Erythroblast (primary cell): ENCODE results near the gene NFIC.

Experiments
- GATA1 ChIP-seq: IDR thresholded peaks from 2 replicates; pipeline ENCODE4 v1.6.1; 2011; ENCODE audit warnings: low read depth, mild to moderate bottlenecking, control low read depth, low read length, moderate library complexity
- POLR2A ChIP-seq: IDR thresholded peaks from 2 replicates; pipeline ENCODE4 v1.6.1; 2011; ENCODE audit warnings: mild to moderate bottlenecking, low read length

DNA sequence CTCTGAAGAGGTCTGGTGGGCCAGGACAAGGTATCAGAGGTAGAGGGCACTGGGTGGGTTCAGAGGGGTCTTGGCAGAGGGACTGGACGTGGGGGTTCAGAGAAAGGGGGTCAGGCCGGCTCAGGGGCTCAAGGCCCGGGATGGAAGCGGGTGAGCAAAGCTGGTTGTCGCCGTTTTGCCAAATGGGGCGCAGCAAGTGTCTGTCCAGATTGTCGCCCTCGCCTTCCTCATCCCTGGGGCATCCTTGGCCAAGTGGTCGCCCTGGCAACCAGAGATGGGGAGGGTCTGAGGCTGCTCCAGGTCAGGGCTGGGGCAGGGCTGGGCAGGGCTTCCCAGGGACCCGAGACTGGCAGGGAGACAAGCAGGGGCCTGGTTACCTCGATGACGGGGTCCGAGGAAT, 127.3 kb downstream of the NFIC start:
- TF ChIP-seq POLR2A (no peak), GATA1 (no peak)
